ENCODE data around the gene TSPY2.
"Not testable (repeated sequence)": the region's sequence is repeated elsewhere in the genome, so short reads cannot be mapped to it uniquely, and the experiment has no call there.

TSPY2 gene

GRCh38 chrY:6245923-6246322 is at the start of gene TSPY2:
TSS of gene TSPY2 (plus strand) at chrY:6246223. CDS start at chrY:6246269, 46 bp downstream.
- DNase-seq = not testable (repeated sequence)

- DNase-seq = not testable (repeated sequence)
Measured at GRCh38 chrY:6209565-6209964, 36.5 kb upstream of the TSPY2 start.

GRCh38 chrY:6217045-6217444 is 29.0 kb upstream of the TSPY2 start:
- DNase-seq = not testable (repeated sequence)

- not testable (repeated sequence) for DNase-seq
Measured at GRCh38 chrY:6269839-6270238, 23.8 kb downstream of the TSPY2 start.

Measured in CD4-positive, alpha-beta T cell treated with Interleukin-10 for 1 hour (primary cell).